ENCODE measurements around the gene GPR39.

GPR39 gene

DNA sequence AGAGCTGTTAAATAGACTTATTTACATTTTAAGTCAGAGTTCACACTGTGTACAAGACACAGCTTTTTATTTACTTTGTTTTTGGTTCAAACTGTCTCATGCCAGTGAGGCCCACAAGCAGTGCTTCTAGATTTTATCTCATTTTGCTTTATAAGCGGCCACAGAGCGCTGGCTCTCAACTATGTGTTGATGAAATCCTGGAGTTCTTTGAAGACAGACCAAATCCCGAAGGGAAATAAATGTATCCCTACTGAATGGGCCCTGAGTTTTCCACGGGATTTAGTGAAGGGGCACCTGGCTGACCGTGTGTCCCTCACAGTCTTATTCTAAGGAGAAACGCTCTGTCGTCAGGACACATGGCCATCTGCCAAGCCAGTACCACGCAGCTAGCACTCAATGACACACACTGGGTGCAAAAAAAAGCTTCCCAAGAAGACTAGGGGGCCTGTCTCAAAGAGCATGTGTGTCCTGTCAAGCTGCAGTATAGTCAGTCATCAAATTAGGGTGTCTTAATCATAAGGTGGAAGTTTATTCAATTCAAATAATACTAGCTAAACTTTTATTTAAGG is 230.0 kb downstream of the GPR39 start:
- no peak for DNase-seq

- DNase-seq: peak; percentile 58
Measured at GRCh38 chr2:132651115-132652045, 234.8 kb downstream of the GPR39 start.

DNA sequence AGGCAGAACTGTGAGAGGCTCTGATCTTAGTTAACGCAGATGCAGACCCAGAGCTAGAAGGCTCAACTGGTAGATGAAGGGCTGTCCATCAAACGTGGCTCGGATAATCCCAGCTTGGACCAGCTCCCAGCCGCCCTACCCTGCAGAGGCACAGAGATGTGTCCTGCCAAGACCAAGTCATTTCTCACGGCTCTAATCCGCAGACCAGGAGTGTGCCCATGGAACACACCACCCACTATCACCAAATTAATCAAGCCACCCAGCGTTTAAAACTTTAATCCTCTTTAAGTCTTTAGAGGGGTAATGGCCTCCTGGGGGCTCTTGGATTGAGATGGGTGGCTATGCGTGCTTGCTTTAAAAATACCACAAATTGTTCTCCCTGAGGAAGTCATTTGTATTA is 235.9 kb downstream of the GPR39 start:
- no peak for DNase-seq

DNA sequence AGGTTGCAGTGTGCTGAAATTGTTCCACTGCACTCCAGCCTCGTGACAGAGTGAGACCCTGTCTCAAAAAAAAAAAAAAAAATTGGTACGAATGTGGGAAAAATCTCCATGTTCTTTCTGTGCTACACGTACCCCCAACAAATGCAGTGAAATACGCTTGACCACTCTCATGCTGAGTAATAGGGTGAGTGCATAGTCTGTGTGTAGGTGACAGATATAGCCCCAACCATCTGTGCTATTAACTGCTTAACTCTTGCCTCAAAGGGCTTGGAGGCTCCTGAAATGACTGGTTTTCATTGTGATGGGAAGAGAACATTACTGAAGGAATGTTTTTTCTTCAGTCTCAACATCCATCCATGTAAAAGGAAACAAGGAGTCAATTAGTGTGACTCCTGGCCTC is 237.7 kb downstream of the GPR39 start:
- DNase-seq: no peak

- no peak for DNase-seq
Measured at GRCh38 chr2:132654968-132655367, 238.4 kb downstream of the GPR39 start.

DNA sequence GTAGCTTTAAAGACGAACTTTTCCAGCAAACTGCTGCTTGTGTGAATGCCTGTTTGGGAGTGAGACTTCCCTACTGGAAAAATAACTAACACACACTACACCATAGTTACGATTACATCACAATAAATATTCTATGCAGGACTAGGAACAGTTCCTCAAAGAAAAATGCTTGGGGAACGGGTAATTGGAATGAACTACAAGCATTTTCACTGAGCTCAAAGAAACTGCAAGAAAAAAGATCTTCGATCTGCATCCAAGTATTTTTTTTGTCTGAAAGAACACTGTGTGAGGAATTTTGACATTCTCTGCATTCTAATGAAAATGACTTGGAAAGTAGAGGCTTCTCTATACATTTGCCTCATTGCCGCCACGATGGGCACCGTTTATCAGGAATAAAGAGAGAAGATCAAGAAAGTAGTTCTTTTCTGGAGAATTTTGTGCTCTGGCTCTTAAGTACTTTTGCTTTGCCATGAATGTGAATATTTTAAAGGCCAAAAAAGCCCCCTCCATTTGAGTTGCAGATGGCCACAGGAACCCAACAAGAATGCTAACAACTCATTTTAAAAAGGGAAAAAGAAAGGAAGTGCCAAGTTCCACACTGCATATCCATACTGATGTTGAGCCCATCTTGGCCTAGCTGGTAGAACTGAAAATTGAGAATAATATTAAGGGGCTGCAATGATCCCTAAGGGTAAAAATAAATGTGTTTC is 239.8 kb downstream of the GPR39 start:
- peak; percentile 31 for DNase-seq

DNA sequence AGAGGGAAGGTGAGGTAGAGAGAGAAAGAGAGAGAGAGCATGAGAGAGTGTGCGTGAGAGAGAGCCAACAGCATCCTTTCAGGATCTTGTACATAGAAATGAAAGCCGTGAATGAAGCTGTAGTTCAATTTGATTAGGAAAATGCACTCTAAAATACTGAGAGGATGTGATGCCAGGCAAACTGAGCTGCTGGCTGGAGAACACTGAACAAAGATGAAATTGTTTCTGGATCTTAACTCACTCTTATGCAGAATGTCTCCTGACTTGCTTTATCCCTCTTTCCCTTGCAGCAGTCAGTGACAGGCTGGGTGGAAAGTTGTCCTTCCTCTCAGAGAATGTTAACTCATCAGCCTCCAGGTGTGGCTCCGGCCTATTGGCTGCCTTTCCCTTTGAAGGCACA is 242.7 kb downstream of the GPR39 start:
- DNase-seq: no peak

GRCh38 chr2:132662732-132663131 is 246.1 kb downstream of the GPR39 start:
- DNase-seq: no peak

DNA sequence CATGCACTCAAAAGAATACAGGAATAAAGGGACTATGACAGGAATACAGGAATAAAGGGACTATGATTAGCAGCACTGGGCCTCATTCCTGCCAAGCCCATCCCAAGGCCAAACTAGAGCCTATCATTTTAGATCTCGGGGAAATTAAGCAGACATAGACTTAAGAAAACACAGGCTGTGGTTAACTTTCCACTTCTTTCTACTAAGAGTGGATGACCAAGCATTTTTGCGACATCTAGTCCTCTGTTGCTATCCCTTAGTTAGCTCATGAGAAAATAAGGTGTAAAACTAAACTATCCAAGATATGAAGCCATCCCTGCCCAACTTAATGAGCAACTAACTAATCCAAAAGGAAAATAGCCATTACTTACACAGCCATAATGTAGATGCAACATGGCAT is 247.5 kb downstream of the GPR39 start:
- DNase-seq: no peak

DNA sequence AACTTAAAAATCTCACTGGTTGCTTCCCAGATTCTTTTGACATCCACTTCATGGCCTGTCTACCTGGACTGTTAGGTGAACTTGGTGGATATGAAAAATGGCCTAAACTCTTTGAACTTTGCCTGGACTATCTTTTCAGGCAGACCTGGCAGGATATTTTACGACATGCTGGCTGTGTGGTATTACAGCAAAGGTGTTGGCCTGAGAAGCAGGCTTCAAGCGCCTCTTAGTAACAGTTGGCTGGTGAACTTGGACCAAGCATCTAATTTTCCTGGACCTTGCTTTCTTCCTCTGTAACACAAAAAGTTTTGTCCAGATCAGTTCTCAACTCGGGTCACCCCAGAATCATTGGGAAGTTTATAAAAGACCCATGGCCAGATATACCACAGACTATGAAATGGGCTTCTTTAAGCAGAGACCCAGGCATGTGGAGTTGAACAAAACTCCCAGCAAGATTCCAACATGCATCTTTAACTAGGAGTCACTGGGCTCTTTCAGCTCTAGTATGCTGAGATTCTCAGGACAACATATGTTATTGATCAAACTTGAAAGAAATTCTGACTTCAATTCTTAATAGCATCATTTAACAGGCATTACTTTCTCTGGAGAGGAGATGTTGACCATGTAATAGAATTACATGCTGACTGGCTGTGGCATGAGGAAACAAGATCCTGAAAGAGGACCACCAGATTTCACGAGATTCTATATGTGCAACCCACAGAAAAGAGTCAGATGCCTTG is 249.0 kb downstream of the GPR39 start:
- DNase-seq: no peak

GRCh38 chr2:132667706-132668105 is 251.1 kb downstream of the GPR39 start:
- DNase-seq: no peak

DNA sequence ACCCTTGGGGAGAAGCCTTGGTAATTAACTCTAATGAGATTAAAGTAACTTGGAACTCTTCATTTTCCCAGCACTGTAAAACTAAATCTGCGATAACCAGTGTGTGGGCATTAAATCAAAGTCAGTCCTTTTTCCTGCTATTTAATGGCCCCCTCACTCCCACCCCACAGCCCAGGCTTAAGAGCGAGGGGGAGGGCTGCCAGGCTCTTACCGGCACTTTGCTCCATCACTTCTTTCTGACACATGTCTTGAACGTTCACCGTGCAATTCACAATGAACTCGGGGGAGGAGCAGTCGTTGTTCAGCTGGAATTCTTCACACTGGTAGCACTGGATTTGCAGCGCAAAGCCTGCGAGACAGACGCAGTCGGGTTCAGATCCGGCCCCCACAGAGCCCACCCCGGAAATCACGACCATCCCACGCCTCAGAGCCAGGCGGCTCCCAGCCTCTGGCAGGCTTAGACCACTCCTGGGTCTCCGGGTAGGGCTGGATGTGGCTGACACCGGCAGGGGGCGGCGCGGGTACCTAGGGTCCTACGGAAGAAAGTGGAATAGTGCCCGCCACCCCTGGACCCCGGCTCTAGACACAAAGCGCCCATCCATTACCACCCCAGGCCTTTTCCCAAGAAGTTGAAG is 251.7 kb downstream of the GPR39 start:
- DNase-seq: no peak

GRCh38 chr2:132668987-132669907 is 252.6 kb downstream of the GPR39 start:
- DNase-seq: peak; percentile 9

- peak; percentile 43 for DNase-seq
Measured at GRCh38 chr2:132669908-132670495, 253.4 kb downstream of the GPR39 start, which contains the start of gene LYPD1. TSS of gene LYPD1 (minus strand) at chr2:132670205. CDS start at chr2:132669932, 273 bp downstream.

DNA sequence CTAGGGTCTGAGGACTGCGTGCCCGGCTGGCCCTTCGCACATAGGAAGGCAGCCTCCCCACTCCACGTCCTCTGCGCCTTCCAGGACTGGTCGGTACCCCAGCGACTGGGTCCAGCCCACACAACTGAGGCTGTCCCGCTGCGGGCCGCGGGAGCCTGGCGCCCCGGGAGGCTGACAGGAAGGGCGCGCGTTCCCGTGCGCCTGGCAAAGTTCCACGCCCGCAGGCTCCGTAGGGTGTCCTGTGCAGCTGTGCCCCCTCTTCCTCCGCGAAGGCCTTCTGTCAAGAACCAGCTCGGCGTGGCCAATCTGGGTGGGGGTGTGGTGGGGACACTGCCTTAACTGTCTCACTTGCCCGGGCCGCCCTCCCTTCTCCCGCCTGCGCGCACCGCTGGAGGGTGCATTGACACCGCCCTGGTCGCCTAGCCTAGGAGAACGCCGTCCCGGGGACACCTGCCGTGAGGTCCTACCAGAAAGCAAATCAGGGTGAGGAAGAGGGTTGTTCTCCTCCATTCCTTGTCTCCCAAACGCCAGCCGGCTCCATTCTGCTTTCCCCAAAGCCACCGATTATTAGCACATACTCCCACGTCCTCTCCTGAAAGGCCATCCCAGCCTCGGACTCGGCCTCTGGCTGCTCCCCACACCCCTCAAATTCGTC is 254.0 kb downstream of the GPR39 start:
- peak; percentile 46 for DNase-seq

DNA sequence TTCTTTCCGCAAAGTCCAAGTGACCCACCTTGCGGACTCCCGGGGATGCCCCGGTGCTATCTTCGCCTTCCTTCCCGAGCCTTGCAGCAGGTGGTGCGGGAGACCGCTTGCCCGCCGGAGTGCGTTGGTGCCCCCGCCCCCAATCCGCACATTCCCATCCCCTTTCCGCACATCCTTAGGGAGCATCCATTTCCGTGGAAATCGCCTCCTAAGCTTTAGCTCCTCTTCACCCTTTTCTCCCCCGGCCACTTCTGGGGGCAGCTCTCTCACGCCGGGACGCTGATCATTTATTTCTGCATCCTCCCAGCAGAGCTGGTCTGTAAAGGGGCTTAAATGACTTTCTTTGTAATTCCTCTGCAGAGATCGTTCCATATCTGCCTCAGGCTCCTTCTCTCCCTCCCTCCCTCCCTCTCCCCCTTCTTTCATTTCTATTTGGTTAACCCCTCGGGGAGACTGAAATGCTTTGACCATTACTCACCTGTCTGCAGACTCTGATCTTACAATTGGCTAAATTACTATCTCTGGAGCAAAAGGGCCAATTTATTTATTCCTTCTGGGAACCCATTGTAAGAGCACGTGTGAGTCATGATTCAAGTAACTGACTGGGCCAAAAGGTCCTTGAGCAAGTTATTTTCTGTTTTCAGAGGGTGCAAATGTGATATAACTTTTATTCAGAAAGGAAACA is 254.7 kb downstream of the GPR39 start:
- DNase-seq: no peak

- DNase-seq: no peak
Measured at GRCh38 chr2:132676999-132677398, 260.4 kb downstream of the GPR39 start.

DNA sequence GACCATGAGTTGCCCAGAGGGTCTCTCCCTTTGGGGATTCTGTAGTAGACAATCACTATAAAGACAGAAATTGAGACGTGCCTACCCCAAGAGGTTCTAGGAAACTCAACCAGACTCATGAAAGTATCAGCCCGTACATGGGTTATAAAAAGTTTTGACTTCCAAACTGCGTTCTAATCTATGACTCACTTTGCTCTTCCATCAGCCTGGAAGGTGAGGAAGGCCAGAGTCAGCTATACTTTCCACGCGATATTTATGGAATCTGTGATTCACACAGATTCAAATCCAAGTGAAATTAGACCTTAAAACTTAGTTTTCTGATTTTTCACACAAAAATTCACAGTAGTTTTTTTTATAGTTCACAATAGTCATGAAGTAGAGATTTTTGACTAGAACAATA is 261.1 kb downstream of the GPR39 start:
- DNase-seq: no peak

- no peak for DNase-seq
Measured at GRCh38 chr2:132678483-132678882, 261.9 kb downstream of the GPR39 start.

DNA sequence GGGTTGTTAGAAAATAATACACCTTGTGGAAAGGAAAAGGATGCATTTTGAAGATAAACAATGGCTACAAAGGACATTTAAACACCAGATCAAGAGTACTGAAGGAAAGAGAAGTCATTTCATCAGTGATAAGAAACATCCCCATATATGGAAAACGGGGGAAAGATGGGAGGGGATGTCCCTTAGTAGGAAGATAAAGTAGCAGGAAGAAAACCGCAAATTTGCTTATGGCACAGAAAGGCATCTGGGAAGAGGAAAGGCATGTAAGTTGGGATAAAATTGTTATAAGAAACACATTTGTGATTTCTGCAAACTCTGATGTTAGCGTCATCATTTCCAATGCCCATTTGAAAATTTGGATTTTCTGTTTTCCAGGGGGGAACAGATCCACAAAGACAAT is 263.9 kb downstream of the GPR39 start:
- DNase-seq: no peak

Measured in midbrain (tissue), 1 donor.